MCF 10A (cell line): ENCODE measurements around the gene FOXP1. TPM values are rescaled to one million over a fixed set of nuclear protein-coding genes. Genes with fewer than 3 reads are reported as not detected.

Experiments used
- BruUV-seq: library from RNA; stranded (reverse); fragments of 400-500 nt; replicated peaks from 2 replicates; lab custom pipeline; 2021; lab: Mats Ljungman, UMichigan
- CTCF ChIA-PET: fragments of 300-600 bp; sonication (Branson Sonifier 250); formaldehyde crosslinking; extraction: SDS; loops from one replicate; lab custom pipeline; 2021; ENCODE audit warnings: antibody characterized with exemption, inconsistent platforms; lab: Yijun Ruan, JAX
- POLR2A ChIA-PET: fragments of 300-600, 350-650 bp; sonication (Branson Sonifier 250); formaldehyde crosslinking; extraction: SDS; loops from one replicate; lab custom pipeline; 2020; ENCODE audit warnings: antibody characterized with exemption, inconsistent platforms; lab: Yijun Ruan, JAX
- DNase-seq: peaks from one replicate; pipeline ENCODE4 v3.0.0-alpha.2; 2018; ENCODE audit not compliant: unreplicated experiment
- H3K27ac Mint-ChIP-seq: one replicate; pipeline ENCODE4 v1.8.0; 2022; ENCODE audit warnings: mild to moderate bottlenecking, low read depth, mixed read lengths; ENCODE audit not compliant: unreplicated experiment
- H3K27me3 Mint-ChIP-seq: one replicate; pipeline ENCODE4 v1.8.0; 2022; ENCODE audit warnings: mixed read lengths; ENCODE audit not compliant: insufficient read depth, unreplicated experiment
- H3K36me3 Mint-ChIP-seq: one replicate; pipeline ENCODE4 v1.8.0; 2022; ENCODE audit warnings: mild to moderate bottlenecking, moderate library complexity, mixed read lengths; ENCODE audit not compliant: insufficient read depth, unreplicated experiment
- H3K4me1 Mint-ChIP-seq: one replicate; pipeline ENCODE4 v1.8.0; 2022; ENCODE audit warnings: mixed read lengths; ENCODE audit not compliant: insufficient read depth, unreplicated experiment
- H3K4me3 Mint-ChIP-seq: one replicate; pipeline ENCODE4 v1.8.0; 2022; ENCODE audit warnings: mild to moderate bottlenecking, moderate library complexity, mixed read lengths; ENCODE audit not compliant: unreplicated experiment
- H3K9me3 Mint-ChIP-seq: one replicate; pipeline ENCODE4 v1.8.0; 2022; ENCODE audit warnings: mixed read lengths; ENCODE audit not compliant: unreplicated experiment
- CTCF ChIP-seq: fragments of 200-600 bp; IDR thresholded peaks from one replicate; pipeline ENCODE4 v1.8.0; 2022; ENCODE audit warnings: antibody characterized with exemption, mild to moderate bottlenecking; ENCODE audit not compliant: unreplicated experiment
- intact Hi-C: fragments of 100-400 bp; cut with micrococcal nuclease; formaldehyde crosslinking; loops from 2 replicates; pipeline ENCODE4 v1.14.1; 2022
- total RNA-seq: library from RNA; stranded (reverse); gene quantifications from 2 replicates; pipeline ENCODE4 v1.2.3, GENCODE V29; 2022

Gene FOXP1
- total RNA-seq, 1 experiment from 2014 or later, result 49.0 TPM

GRCh38 chr3:71511037-71511436 is 72.5 kb downstream of the FOXP1 start:
- Mint-ChIP-seq H3K27ac (peak overlapping the region; percentile 65), H3K27me3 (no peaks in the 10 kb centered on the region), H3K4me3 (no peak overlapping the region), H3K36me3 (peaks cover 8% of the 10 kb centered on the region), H3K4me1 (peaks cover 23% of the 10 kb centered on the region), H3K9me3 (no peaks in the 10 kb centered on the region)
- POLR2A ChIA-PET, result interaction anchor here (0.6 to 3.6 kb wide), 5 partner anchors 12 to 72 kb away, joined by 3 to 18 read pairs (median 3); partner anchors contain the start of gene FOXP1
- intact Hi-C loops, result no loop called here
- no TSS peak for BruUV-seq
- DNase-seq, result no peak
- CTCF ChIA-PET, result interaction anchor here (0.7 to 1.2 kb wide), 3 partner anchors 49 to 636 kb away, joined by 3 to 4 read pairs (median 3); no protein-coding TSS in a partner anchor
- TF ChIP-seq CTCF, result no peak

GRCh38 chr3:71510510-71510909 is 73.0 kb downstream of the FOXP1 start:
- intact Hi-C loops, result no loop called here
- Mint-ChIP-seq H3K4me1 (peaks cover 27% of the 10 kb centered on the region), H3K9me3 (no peaks in the 10 kb centered on the region), H3K4me3 (no peak overlapping the region), H3K36me3 (peaks cover 8% of the 10 kb centered on the region), H3K27ac (peak overlapping the region; percentile 40), H3K27me3 (no peaks in the 10 kb centered on the region)
- TF ChIP-seq CTCF, result no peak
- POLR2A ChIA-PET, result interaction anchor here (0.6 to 3.6 kb wide), 3 partner anchors 14 to 73 kb away, joined by 3 to 18 read pairs (median 3); partner anchors contain the start of gene FOXP1
- no peak for DNase-seq
- CTCF ChIA-PET, result interaction anchor here (0.7 to 1.2 kb wide), 2 partner anchors 87 to 636 kb away, joined by 3 read pairs; no protein-coding TSS in a partner anchor
- no TSS peak for BruUV-seq

- Mint-ChIP-seq H3K27ac (no peak overlapping the region), H3K4me1 (peaks cover 40% of the 10 kb centered on the region), H3K9me3 (no peaks in the 10 kb centered on the region), H3K4me3 (no peak overlapping the region), H3K36me3 (peaks cover 13% of the 10 kb centered on the region), H3K27me3 (no peaks in the 10 kb centered on the region)
- intact Hi-C loops, result loop anchor here (10.0 kb wide), 1 partner anchor 176 kb away; no protein-coding TSS in a partner anchor
- ChIA-PET CTCF (interaction anchor here (0.6 to 1.4 kb wide), 2 partner anchors 11 to 596 kb away, joined by 3 to 5 read pairs; no protein-coding TSS in a partner anchor), POLR2A (interaction anchor here (0.6 to 3.6 kb wide), 4 partner anchors 11 to 374 kb away, joined by 3 to 18 read pairs (median 4); no protein-coding TSS in a partner anchor)
- TF ChIP-seq CTCF, result no peak
- DNase-seq, result no peak
- BruUV-seq, result no TSS peak
Measured at GRCh38 chr3:71509066-71509465, 74.5 kb downstream of the FOXP1 start.

- POLR2A ChIA-PET, result interaction anchor here (0.6 to 2.0 kb wide), 3 partner anchors 77 to 134 kb away, joined by 4 to 9 read pairs (median 4); partner anchors contain the start of gene FOXP1
- Mint-ChIP-seq H3K36me3 (peaks cover 24% of the 10 kb centered on the region), H3K4me1 (peaks cover 41% of the 10 kb centered on the region), H3K9me3 (no peaks in the 10 kb centered on the region), H3K27me3 (no peaks in the 10 kb centered on the region), H3K27ac (peak overlapping the region; percentile 95), H3K4me3 (no peak overlapping the region)
- CTCF ChIA-PET, result interaction anchor here (0.5 to 0.8 kb wide), 2 partner anchors 79 to 174 kb away, joined by 3 to 6 read pairs; no protein-coding TSS in a partner anchor
- TF ChIP-seq CTCF, result no peak
- no TSS peak for BruUV-seq
- intact Hi-C loops, result loop anchor here (10.0 kb wide), 1 partner anchor 179 kb away; no protein-coding TSS in a partner anchor
- DNase-seq, result no peak
Measured at GRCh38 chr3:71505767-71506350, 77.7 kb downstream of the FOXP1 start.
